Transverse colon (tissue), 4 donors: ENCODE measurements around the gene B4GALNT3.

ENCODE experiments used
- CTCF ChIP-seq, 5 experiments: fragments of 200-600 bp in 3 of 5; fragments of 450-650 bp in 2 of 5; sonication (generic) in 3 of 5; IDR thresholded peaks; 1 replicate in 2 of 5; 2 replicates in 3 of 5; pipeline ENCODE4 v1.5.1; 2016 to 2017; ENCODE audit warnings: antibody characterized with exemption in 5 of 5, inconsistent platforms in 3 of 5, mild to moderate bottlenecking in 2 of 5, moderate library complexity in 1 of 5
- POLR2AphosphoS5 ChIP-seq, 3 donors: sonication (generic); formaldehyde crosslinking; IDR thresholded peaks; one replicate each; pipeline ENCODE4 v1.6.1; 2016; ENCODE audit warnings: antibody characterized with exemption in 3 of 3

DNA sequence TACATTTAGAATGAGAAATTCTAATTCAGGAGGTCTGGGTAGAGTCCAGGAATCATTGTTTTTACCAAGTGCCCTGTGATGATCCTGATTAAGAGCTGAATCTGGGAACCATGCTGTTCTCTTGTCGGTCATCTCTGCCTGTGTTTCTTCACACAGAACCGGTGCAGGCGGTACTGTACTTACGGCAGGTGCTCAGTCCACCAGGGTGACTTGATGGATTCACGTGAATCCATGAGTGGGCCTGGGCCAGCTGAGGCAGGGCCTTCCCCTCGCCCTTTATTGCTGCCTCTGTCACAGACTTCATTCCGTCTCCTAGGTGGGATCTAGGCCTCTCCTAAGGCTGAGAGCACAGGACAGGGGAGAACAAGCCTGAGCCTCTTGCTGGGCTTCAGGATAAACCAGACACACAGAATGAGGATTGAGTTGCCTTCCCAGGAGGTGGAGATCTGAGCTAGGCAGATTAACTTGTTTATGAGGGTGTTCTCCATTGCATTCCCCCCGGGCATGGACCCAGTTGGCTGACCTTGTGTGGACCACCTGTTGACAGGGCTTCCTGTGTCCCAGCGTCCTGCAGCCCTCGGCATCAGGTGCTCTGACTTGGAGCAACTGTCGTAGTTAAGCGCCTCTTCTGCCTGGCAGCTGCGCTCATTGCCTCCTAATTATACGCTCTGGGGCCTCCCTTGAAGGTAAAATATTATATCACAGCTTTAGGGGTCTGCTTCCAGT is 42.1 kb downstream of the B4GALNT3 start:
- TF ChIP-seq POLR2AphosphoS5 (IDR thresholded peaks at IDR 0.05), result no peak
- no peak for TF ChIP-seq CTCF (IDR thresholded peaks at IDR 0.05)
